HepG2 (cell line): ENCODE measurements around the gene ATL2. TPM values are rescaled to one million over a fixed set of nuclear protein-coding genes. Genes with fewer than 3 reads are reported as not detected.

Experiments used
- EEA1 ChIP-seq: sonication (generic); formaldehyde crosslinking; IDR thresholded peaks from 2 replicates; pipeline ENCODE4 v1.5.1; 2020; ENCODE audit warnings: mild to moderate bottlenecking, missing genetic modification reagents, borderline replicate concordance
- HCFC1 ChIP-seq: fragments of 150-350 bp; IDR thresholded peaks from 2 replicates; pipeline ENCODE4 v1.6.1; 2014; ENCODE audit warnings: low read depth, low read length
- HMGA1 ChIP-seq: sonication (generic); formaldehyde crosslinking; conservative IDR thresholded peaks from 2 replicates; pipeline ENCODE4 v1.4.0; 2020; ENCODE audit warnings: missing genetic modification reagents
- MIXL1 ChIP-seq: IDR thresholded peaks from 2 replicates; pipeline ENCODE4 v1.6.1; 2016
- MTA3 ChIP-seq: sonication (generic); formaldehyde crosslinking; IDR thresholded peaks from 2 replicates; pipeline ENCODE4 v1.4.0; 2020; ENCODE audit warnings: missing genetic modification reagents
- NFKB2 ChIP-seq: sonication (generic); formaldehyde crosslinking; IDR thresholded peaks from 2 replicates; pipeline ENCODE4 v1.4.0; 2020; ENCODE audit warnings: missing genetic modification reagents, borderline replicate concordance
- NRL ChIP-seq: sonication (generic); formaldehyde crosslinking; IDR thresholded peaks from 2 replicates; pipeline ENCODE4 v1.5.0; 2020; ENCODE audit warnings: missing genetic modification reagents, mild to moderate bottlenecking, moderate library complexity, borderline replicate concordance
- PITX1 ChIP-seq: sonication (generic); formaldehyde crosslinking; IDR thresholded peaks from 2 replicates; pipeline ENCODE4 v1.5.1; 2020; ENCODE audit warnings: mild to moderate bottlenecking, missing genetic modification reagents
- SOX6 ChIP-seq, 2 experiments: fragments of 450-650 bp in 1 of 2; sonication (generic) in 1 of 2; formaldehyde crosslinking in 1 of 2; IDR thresholded peaks; 2 replicates each; pipeline versions ENCODE4 v1.4.0 to v1.6.1; 2017 to 2020; ENCODE audit warnings: antibody characterized with exemption in 1 of 2, mild to moderate bottlenecking in 1 of 2, missing genetic modification reagents in 1 of 2
- SP5 ChIP-seq: IDR thresholded peaks from 2 replicates; pipeline ENCODE4 v1.6.1; 2016; ENCODE audit warnings: low read depth, borderline replicate concordance
- ZBTB20 ChIP-seq: sonication (generic); formaldehyde crosslinking; IDR thresholded peaks from 2 replicates; pipeline ENCODE4 v1.8.1; 2023; ENCODE audit warnings: missing genetic modification reagents, low read depth, mild to moderate bottlenecking, borderline replicate concordance
- ZNF333 ChIP-seq: sonication (generic); formaldehyde crosslinking; IDR thresholded peaks from 2 replicates; pipeline ENCODE4 v1.4.0; 2020; ENCODE audit warnings: mild to moderate bottlenecking, missing genetic modification reagents, borderline replicate concordance
- ZNF430 ChIP-seq: sonication (generic); formaldehyde crosslinking; IDR thresholded peaks from 2 replicates; pipeline ENCODE4 v1.9.0; 2021; ENCODE audit warnings: mild to moderate bottlenecking, missing genetic modification reagents
- ZNF577 ChIP-seq: sonication (generic); formaldehyde crosslinking; IDR thresholded peaks from 2 replicates; pipeline ENCODE4 v1.4.0; 2020; ENCODE audit warnings: mild to moderate bottlenecking, low read depth, missing genetic modification reagents, borderline replicate concordance
- ZSCAN25 ChIP-seq: sonication (generic); formaldehyde crosslinking; IDR thresholded peaks from 2 replicates; pipeline ENCODE4 v1.8.0; 2022; ENCODE audit warnings: mild to moderate bottlenecking, missing genetic modification reagents
- polyA plus RNA-seq, 8 experiments: library from polyadenylated mRNA; depleted of rRNA in 3 of 8; stranded (reverse) in 7 of 8; unstranded in 1 of 8; fragments of >200 nt; fragmentation: Illumina TruSeq in 4 of 8; extraction: Trizol in 4 of 8; gene quantifications; 2 replicates each; pipeline versions ENCODE4 v1.2.1 to v1.2.3, GENCODE V29; 2011 to 2016; ENCODE audit warnings: low read depth in 4 of 8, missing spikeins in 1 of 8, mixed read lengths in 1 of 8; ENCODE audit not compliant: insufficient read depth in 1 of 8
- total RNA-seq, 5 experiments: library from RNA; depleted of rRNA; stranded (reverse); fragments of >200 nt; fragmentation: Illumina TruSeq; extraction: Trizol; gene quantifications; 2 replicates each; pipeline ENCODE4 v1.2.3, GENCODE V29; 2016; ENCODE audit warnings: low read depth in 1 of 5
- TF ChIP-seq, protein P1 (sequence below): sonication (generic); formaldehyde crosslinking; conservative IDR thresholded peaks from 2 replicates; pipeline ENCODE4 v1.8.0; 2022; ENCODE audit warnings: mild to moderate bottlenecking, moderate library complexity, missing genetic modification reagents
- TF ChIP-seq, protein P2 (sequence below): sonication (generic); formaldehyde crosslinking; conservative IDR thresholded peaks from 2 replicates; pipeline ENCODE4 v1.4.0; 2020; ENCODE audit warnings: missing genetic modification reagents
- TF ChIP-seq, protein P3 (sequence below): sonication (generic); formaldehyde crosslinking; IDR thresholded peaks from 2 replicates; pipeline ENCODE4 v1.4.0; 2020; ENCODE audit warnings: missing genetic modification reagents
- TF ChIP-seq, protein P4 (sequence below): sonication (generic); formaldehyde crosslinking; IDR thresholded peaks from 2 replicates; pipeline ENCODE4 v1.5.0; 2020; ENCODE audit warnings: missing genetic modification reagents, mild to moderate bottlenecking, borderline replicate concordance
- TF ChIP-seq, protein P5 (sequence below): IDR thresholded peaks from 2 replicates; pipeline ENCODE4 v1.6.1; 2016

ATL2 gene
- total and polyA plus RNA-seq, 2 of the 13 experiments (the other 11 are each of a cell fraction or from before 2014, with no cell fraction given): 56.5 to 119 TPM

DNA sequence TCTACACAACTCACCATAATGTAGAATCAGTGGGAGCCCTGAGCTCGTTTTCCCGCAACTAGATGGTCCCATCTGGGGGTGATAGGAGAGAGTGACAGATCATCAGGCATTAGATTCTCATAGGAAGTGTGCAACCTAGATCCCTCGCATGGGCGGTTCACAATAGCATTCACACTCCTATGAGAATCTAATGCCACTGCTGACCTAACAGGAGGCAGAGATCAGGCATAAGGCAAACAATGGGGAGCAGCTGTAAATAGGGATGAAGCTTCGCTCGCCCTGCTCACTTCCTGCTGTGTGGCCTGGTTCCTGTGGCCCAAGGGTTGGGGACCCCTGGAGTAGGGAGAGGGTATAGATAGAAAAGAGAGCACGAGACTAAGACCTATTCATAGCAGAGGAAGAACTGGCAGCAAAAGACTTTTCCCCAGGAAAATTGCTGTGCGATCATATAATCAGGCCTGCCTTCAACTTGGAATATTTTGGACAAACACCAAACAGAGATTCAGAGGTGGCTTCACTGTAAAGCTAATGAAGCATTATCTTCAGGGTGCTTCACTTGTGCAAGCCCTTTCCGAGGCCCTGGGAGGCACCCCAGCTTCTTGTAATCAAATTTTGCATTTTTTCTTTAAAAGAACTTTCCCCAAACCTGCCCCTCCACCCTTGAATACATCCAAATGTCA, 29.0 kb upstream of the ATL2 start (continued):
- TF ChIP-seq, protein P1, sequence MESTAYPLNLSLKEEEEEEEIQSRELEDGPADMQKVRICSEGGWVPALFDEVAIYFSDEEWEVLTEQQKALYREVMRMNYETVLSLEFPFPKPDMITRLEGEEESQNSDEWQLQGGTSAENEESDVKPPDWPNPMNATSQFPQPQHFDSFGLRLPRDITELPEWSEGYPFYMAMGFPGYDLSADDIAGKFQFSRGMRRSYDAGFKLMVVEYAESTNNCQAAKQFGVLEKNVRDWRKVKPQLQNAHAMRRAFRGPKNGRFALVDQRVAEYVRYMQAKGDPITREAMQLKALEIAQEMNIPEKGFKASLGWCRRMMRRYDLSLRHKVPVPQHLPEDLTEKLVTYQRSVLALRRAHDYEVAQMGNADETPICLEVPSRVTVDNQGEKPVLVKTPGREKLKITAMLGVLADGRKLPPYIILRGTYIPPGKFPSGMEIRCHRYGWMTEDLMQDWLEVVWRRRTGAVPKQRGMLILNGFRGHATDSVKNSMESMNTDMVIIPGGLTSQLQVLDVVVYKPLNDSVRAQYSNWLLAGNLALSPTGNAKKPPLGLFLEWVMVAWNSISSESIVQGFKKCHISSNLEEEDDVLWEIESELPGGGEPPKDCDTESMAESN (CRISPR knock-in tag): no peak
- no peak for TF ChIP-seq NRL (CRISPR knock-in tag)
- TF ChIP-seq SP5: no peak; the same call in 1 of the 2 replicates
- TF ChIP-seq, protein P2, sequence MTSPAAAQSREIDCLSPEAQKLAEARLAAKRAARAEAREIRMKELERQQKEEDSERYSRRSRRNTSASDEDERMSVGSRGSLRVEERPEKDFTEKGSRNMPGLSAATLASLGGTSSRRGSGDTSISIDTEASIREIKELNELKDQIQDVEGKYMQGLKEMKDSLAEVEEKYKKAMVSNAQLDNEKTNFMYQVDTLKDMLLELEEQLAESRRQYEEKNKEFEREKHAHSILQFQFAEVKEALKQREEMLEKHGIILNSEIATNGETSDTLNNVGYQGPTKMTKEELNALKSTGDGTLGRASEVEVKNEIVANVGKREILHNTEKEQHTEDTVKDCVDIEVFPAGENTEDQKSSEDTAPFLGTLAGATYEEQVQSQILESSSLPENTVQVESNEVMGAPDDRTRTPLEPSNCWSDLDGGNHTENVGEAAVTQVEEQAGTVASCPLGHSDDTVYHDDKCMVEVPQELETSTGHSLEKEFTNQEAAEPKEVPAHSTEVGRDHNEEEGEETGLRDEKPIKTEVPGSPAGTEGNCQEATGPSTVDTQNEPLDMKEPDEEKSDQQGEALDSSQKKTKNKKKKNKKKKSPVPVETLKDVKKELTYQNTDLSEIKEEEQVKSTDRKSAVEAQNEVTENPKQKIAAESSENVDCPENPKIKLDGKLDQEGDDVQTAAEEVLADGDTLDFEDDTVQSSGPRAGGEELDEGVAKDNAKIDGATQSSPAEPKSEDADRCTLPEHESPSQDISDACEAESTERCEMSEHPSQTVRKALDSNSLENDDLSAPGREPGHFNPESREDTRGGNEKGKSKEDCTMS (CRISPR knock-in tag): no peak
- TF ChIP-seq, protein P3, sequence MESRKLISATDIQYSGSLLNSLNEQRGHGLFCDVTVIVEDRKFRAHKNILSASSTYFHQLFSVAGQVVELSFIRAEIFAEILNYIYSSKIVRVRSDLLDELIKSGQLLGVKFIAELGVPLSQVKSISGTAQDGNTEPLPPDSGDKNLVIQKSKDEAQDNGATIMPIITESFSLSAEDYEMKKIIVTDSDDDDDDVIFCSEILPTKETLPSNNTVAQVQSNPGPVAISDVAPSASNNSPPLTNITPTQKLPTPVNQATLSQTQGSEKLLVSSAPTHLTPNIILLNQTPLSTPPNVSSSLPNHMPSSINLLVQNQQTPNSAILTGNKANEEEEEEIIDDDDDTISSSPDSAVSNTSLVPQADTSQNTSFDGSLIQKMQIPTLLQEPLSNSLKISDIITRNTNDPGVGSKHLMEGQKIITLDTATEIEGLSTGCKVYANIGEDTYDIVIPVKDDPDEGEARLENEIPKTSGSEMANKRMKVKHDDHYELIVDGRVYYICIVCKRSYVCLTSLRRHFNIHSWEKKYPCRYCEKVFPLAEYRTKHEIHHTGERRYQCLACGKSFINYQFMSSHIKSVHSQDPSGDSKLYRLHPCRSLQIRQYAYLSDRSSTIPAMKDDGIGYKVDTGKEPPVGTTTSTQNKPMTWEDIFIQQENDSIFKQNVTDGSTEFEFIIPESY (CRISPR knock-in tag): no peak
- TF ChIP-seq MTA3 (CRISPR knock-in tag): no peak
- no peak for TF ChIP-seq EEA1 (CRISPR knock-in tag)
- no peak for TF ChIP-seq ZNF577 (CRISPR knock-in tag)
- TF ChIP-seq HMGA1: no peak
- no peak for TF ChIP-seq SOX6 (IDR thresholded peaks at IDR 0.05)
- TF ChIP-seq SOX6 (CRISPR knock-in tag; IDR thresholded peaks at IDR 0.05): no peak
- TF ChIP-seq, protein P4, sequence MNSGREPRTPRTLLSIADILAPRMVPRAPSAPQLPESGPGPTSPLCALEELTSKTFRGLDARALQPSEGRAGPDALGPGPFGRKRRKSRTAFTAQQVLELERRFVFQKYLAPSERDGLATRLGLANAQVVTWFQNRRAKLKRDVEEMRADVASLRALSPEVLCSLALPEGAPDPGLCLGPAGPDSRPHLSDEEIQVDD: no peak
- TF ChIP-seq HCFC1: no peak
- no peak for TF ChIP-seq MIXL1 (CRISPR knock-in tag)
- TF ChIP-seq ZBTB20 (CRISPR knock-in tag): no peak; the same call in 1 of the 2 replicates
- no peak for TF ChIP-seq ZSCAN25 (CRISPR knock-in tag)
- no peak for TF ChIP-seq ZNF333 (CRISPR knock-in tag)
- TF ChIP-seq PITX1 (CRISPR knock-in tag): peak; percentile 58; the same call in 1 of the 2 replicates
- no peak for TF ChIP-seq NFKB2 (CRISPR knock-in tag)
- TF ChIP-seq ZNF430 (CRISPR knock-in tag): no peak
- TF ChIP-seq, protein P5, sequence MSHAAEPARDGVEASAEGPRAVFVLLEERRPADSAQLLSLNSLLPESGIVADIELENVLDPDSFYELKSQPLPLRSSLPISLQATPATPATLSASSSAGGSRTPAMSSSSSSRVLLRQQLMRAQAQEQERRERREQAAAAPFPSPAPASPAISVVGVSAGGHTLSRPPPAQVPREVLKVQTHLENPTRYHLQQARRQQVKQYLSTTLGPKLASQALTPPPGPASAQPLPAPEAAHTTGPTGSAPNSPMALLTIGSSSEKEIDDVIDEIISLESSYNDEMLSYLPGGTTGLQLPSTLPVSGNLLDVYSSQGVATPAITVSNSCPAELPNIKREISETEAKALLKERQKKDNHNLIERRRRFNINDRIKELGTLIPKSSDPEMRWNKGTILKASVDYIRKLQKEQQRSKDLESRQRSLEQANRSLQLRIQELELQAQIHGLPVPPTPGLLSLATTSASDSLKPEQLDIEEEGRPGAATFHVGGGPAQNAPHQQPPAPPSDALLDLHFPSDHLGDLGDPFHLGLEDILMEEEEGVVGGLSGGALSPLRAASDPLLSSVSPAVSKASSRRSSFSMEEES: 0 out of 2 replicates have a peak, but pooled peaks have one; percentile 61
